Measurements from ENCODE around the gene AGXT. TPM values are rescaled to one million over a fixed set of nuclear protein-coding genes. Genes with fewer than 3 reads are reported as not detected.

AGXT gene
- polyA plus RNA-seq, 1 donor (not counting 4 experiments of a cell fraction or from before 2014, with no cell fraction given): not detected

DNA sequence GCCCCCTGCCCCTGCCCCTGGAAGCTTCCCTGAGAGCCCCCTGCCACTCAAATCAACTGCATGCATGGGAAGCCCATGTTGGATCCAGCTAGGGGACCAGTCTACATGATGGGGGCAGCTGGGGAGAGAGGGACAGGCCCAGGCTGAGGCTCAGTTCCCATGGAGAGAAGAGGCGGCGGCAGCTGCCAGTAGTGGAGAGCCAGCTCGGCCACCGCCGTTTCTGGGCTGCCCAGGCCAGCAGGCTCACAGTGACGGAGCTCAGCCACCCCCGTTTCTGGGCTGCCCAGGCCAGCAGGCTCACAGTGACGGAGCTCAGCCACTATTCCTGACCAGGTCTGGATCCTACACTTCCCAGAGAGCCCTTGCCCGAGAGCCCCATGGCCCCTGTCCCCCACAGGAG, 23.7 kb downstream of the AGXT start:
- peaks cover 19% of the 10 kb centered on the region for H3K4me1 ChIP-seq (ENCODE audit: control insufficient read depth, extremely low read depth, insufficient read depth, low read length)
- H3K9me3 ChIP-seq (ENCODE audit: control insufficient read depth, low read depth, low read length): no peaks in the 10 kb centered on the region
- no peak overlapping the region for H3K9ac ChIP-seq (ENCODE audit: control insufficient read depth, extremely low read depth, insufficient read depth, low read length)
- TF ChIP-seq EZH2 (IDR thresholded peaks at IDR 0.05; ENCODE audit: low read length): no peak
- TF ChIP-seq, protein P1, sequence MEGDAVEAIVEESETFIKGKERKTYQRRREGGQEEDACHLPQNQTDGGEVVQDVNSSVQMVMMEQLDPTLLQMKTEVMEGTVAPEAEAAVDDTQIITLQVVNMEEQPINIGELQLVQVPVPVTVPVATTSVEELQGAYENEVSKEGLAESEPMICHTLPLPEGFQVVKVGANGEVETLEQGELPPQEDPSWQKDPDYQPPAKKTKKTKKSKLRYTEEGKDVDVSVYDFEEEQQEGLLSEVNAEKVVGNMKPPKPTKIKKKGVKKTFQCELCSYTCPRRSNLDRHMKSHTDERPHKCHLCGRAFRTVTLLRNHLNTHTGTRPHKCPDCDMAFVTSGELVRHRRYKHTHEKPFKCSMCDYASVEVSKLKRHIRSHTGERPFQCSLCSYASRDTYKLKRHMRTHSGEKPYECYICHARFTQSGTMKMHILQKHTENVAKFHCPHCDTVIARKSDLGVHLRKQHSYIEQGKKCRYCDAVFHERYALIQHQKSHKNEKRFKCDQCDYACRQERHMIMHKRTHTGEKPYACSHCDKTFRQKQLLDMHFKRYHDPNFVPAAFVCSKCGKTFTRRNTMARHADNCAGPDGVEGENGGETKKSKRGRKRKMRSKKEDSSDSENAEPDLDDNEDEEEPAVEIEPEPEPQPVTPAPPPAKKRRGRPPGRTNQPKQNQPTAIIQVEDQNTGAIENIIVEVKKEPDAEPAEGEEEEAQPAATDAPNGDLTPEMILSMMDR (optimal IDR thresholded peaks at IDR 0.05 in 1 of 3, IDR thresholded peaks at IDR 0.05 in 1 of 3, conservative IDR thresholded peaks at IDR 0.05 in 1 of 3; ENCODE audit: extremely low read depth in 1 of 3, insufficient read depth in 2 of 3, low read length in 3 of 3): no peak
- DNase-seq (ENCODE audit: low read depth, low spot score) (no peak), FAIRE-seq (no peak)
- no peak overlapping the region for H3K4me2 ChIP-seq (ENCODE audit: control insufficient read depth, extremely low read depth, insufficient read depth, low read depth, low read length)
- peaks cover 18% of the 10 kb centered on the region for H3K27me3 ChIP-seq (ENCODE audit: control insufficient read depth, extremely low read depth, insufficient read depth, low read length)
- H4K20me1 ChIP-seq (ENCODE audit: control insufficient read depth, extremely low read depth, insufficient read depth, low read length): no peaks in the 10 kb centered on the region
- no peak overlapping the region for H3K27ac ChIP-seq (ENCODE audit: control insufficient read depth, insufficient read depth, low read length)
- dilution Hi-C loops (cut with MboI; ENCODE audit: extremely low pct_ligation_motif_present, low sequenced_read_pairs): loop anchor here (5.0 kb wide), 1 partner anchor 45 kb away; no protein-coding TSS in a partner anchor
- H2AFZ ChIP-seq (ENCODE audit: control insufficient read depth, low read length): no peak overlapping the region
- no peaks in the 10 kb centered on the region for H3K79me2 ChIP-seq (ENCODE audit: control insufficient read depth, insufficient read depth, low read length)
- H3K4me3 ChIP-seq (ENCODE audit: control insufficient read depth in 2 of 3, extremely low read depth in 1 of 3, insufficient read depth in 2 of 3, low read depth in 1 of 3, low read length in 3 of 3): no peak overlapping the region
- no peaks in the 10 kb centered on the region for H3K36me3 ChIP-seq (ENCODE audit: control insufficient read depth in 2 of 2, extremely low read depth in 1 of 2, insufficient read depth in 2 of 2, low read length in 2 of 2)
- H3K9me1 ChIP-seq (ENCODE audit: control insufficient read depth, extremely low read depth, insufficient read depth, low read length): no peaks in the 10 kb centered on the region

DNA sequence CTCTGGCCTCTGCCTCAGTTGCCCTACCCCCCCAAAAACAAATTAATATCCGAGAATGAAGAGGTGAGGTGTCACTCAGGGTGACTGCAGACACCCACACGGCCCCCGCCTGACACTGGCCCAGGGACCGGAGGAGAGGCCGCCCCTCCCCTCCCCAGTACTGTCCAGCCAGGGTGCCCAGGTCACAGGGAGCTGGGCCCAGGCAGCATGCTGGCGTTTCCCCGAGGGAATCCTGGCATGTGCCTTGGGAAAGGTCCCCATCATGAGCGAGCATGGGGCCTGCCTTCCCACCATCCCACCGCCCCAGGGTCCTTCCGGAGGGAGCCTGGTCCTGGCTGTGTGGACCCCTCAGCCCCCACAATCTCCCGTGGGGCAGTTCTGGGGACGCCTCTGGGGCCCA, 24.3 kb downstream of the AGXT start:
- dilution Hi-C loops (cut with MboI; ENCODE audit: extremely low pct_ligation_motif_present, low sequenced_read_pairs): loop anchor here (5.0 kb wide), 1 partner anchor 46 kb away; no protein-coding TSS in a partner anchor
- Histone ChIP-seq H3K36me3 (ENCODE audit: control insufficient read depth in 2 of 2, extremely low read depth in 1 of 2, insufficient read depth in 2 of 2, low read length in 2 of 2) (no peaks in the 10 kb centered on the region), H3K27ac (ENCODE audit: control insufficient read depth, insufficient read depth, low read length) (no peak overlapping the region), H3K4me3 (ENCODE audit: control insufficient read depth in 2 of 3, extremely low read depth in 1 of 3, insufficient read depth in 2 of 3, low read depth in 1 of 3, low read length in 3 of 3) (no peak overlapping the region), H4K20me1 (ENCODE audit: control insufficient read depth, extremely low read depth, insufficient read depth, low read length) (no peaks in the 10 kb centered on the region), H3K9ac (ENCODE audit: control insufficient read depth, extremely low read depth, insufficient read depth, low read length) (no peak overlapping the region), H3K9me1 (ENCODE audit: control insufficient read depth, extremely low read depth, insufficient read depth, low read length) (no peaks in the 10 kb centered on the region), H3K4me2 (ENCODE audit: control insufficient read depth, extremely low read depth, insufficient read depth, low read depth, low read length) (no peak overlapping the region), H3K79me2 (ENCODE audit: control insufficient read depth, insufficient read depth, low read length) (no peaks in the 10 kb centered on the region), H3K9me3 (ENCODE audit: control insufficient read depth, low read depth, low read length) (no peaks in the 10 kb centered on the region), H2AFZ (ENCODE audit: control insufficient read depth, low read length) (no peak overlapping the region), H3K27me3 (ENCODE audit: control insufficient read depth, extremely low read depth, insufficient read depth, low read length) (peaks cover 19% of the 10 kb centered on the region), H3K4me1 (ENCODE audit: control insufficient read depth, extremely low read depth, insufficient read depth, low read length) (peaks cover 19% of the 10 kb centered on the region)
- TF ChIP-seq EZH2 (IDR thresholded peaks at IDR 0.05; ENCODE audit: low read length): no peak
- TF ChIP-seq, protein P1 (optimal IDR thresholded peaks at IDR 0.05 in 1 of 3, IDR thresholded peaks at IDR 0.05 in 1 of 3, conservative IDR thresholded peaks at IDR 0.05 in 1 of 3; ENCODE audit: extremely low read depth in 1 of 3, insufficient read depth in 2 of 3, low read length in 3 of 3): no peak
- FAIRE-seq (no peak), DNase-seq (ENCODE audit: low read depth, low spot score) (no peak)
